IMR-90 (cell line): Measurements from ENCODE around the gene TINAGL1. TPM values are rescaled to one million over a fixed set of nuclear protein-coding genes. Genes with fewer than 3 reads are reported as not detected.

ENCODE experiments used
- ATAC-seq: fragments of 200-7000 bp; cut with Tn5 transposase; 2 replicates; pipeline ENCODE4 v1.9.1; 2020; ENCODE audit warnings: low read depth, mild to moderate bottlenecking, moderate library complexity
- BruUV-seq: library from RNA; stranded (reverse); fragments of 400-500 nt; replicated peaks from 2 replicates; lab custom pipeline; 2021; lab: Mats Ljungman, UMichigan
- CTCF ChIA-PET: fragments of 300-600 bp; formaldehyde crosslinking; extraction: SDS; loops from one replicate; lab custom pipeline; 2021; ENCODE audit warnings: antibody characterized with exemption; lab: Yijun Ruan, JAX
- POLR2A ChIA-PET: fragments of 300-600 bp; sonication (Branson Sonifier 250); formaldehyde crosslinking; loops from one replicate; lab custom pipeline; 2022; ENCODE audit warnings: antibody characterized with exemption; ENCODE audit not compliant: unreplicated experiment; lab: Charles Lee
- DNase-seq: peaks from one replicate; pipeline ENCODE4 v3.0.0; 2013
- H2AFZ ChIP-seq: replicated peaks from 2 replicates; pipeline ENCODE3; 2013; ENCODE audit warnings: low read length, mild to moderate bottlenecking; ENCODE audit not compliant: poor library complexity
- H2AK5ac ChIP-seq: 2 replicates; pipeline ENCODE4 v1.6.1; 2013; ENCODE audit warnings: low read depth, low read length, inconsistent platforms
- H2AK9ac ChIP-seq: replicated peaks from 2 replicates; pipeline ENCODE3; 2013; ENCODE audit warnings: mild to moderate bottlenecking, low read depth, low read length, moderate library complexity; ENCODE audit not compliant: poor library complexity
- H2BK120ac ChIP-seq: 2 replicates; pipeline ENCODE4 v1.6.1; 2013; ENCODE audit warnings: low read depth, low read length, inconsistent platforms
- H2BK15ac ChIP-seq: 3 replicates; pipeline ENCODE4 v1.6.1; 2013; ENCODE audit warnings: low read depth, low read length, inconsistent platforms
- H2BK20ac ChIP-seq: 2 replicates; pipeline ENCODE4 v1.6.1; 2013; ENCODE audit warnings: low read depth, mild to moderate bottlenecking, inconsistent platforms, low read length, moderate library complexity
- H2BK5ac ChIP-seq: 2 replicates; pipeline ENCODE4 v1.6.1; 2013; ENCODE audit warnings: mild to moderate bottlenecking, low read depth, low read length, inconsistent platforms; ENCODE audit not compliant: poor library complexity, severe bottlenecking
- H3K14ac ChIP-seq: replicated peaks from 2 replicates; pipeline ENCODE4 v1.6.1; 2013; ENCODE audit warnings: low read depth, low read length, inconsistent platforms
- H3K18ac ChIP-seq: 2 replicates; pipeline ENCODE4 v1.6.1; 2013; ENCODE audit warnings: low read depth, low read length, control low read depth
- H3K23ac ChIP-seq: 2 replicates; pipeline ENCODE4 v1.6.1; 2013; ENCODE audit warnings: low read depth, low read length, inconsistent platforms
- H3K27ac ChIP-seq: 2 replicates; pipeline ENCODE4 v1.5.1; 2013; ENCODE audit warnings: mild to moderate bottlenecking, control low read depth, low read length; ENCODE audit not compliant: insufficient read depth
- H3K27me3 ChIP-seq: 2 replicates; pipeline ENCODE4 v1.6.1; 2013; ENCODE audit warnings: low read length; ENCODE audit not compliant: control insufficient read depth, insufficient read depth
- H3K36me3 ChIP-seq: 2 replicates; pipeline ENCODE4 v1.6.1; 2013; ENCODE audit warnings: low read length, mixed read lengths; ENCODE audit not compliant: control insufficient read depth, insufficient read depth
- H3K4ac ChIP-seq: 2 replicates; pipeline ENCODE4 v1.6.1; 2013; ENCODE audit warnings: low read depth, low read length, inconsistent platforms
- H3K4me1 ChIP-seq: 2 replicates; pipeline ENCODE4 v1.6.1; 2013; ENCODE audit warnings: low read length, mixed read lengths; ENCODE audit not compliant: control insufficient read depth, insufficient read depth
- H3K4me2 ChIP-seq: 2 replicates; pipeline ENCODE4 v1.6.1; 2013; ENCODE audit warnings: low read depth, mild to moderate bottlenecking, control low read depth, low read length, moderate library complexity
- H3K4me3 ChIP-seq: 2 replicates; pipeline ENCODE4 v1.5.1; 2013; ENCODE audit warnings: low read depth, mild to moderate bottlenecking, control low read depth, low read length, moderate library complexity; ENCODE audit not compliant: insufficient read depth
- H3K56ac ChIP-seq: 2 replicates; pipeline ENCODE4 v1.6.1; 2013; ENCODE audit warnings: low read length, inconsistent platforms; ENCODE audit not compliant: insufficient read depth; ENCODE audit errors: extremely low read depth
- H3K79me1 ChIP-seq, 2 experiments: 2 replicates each; pipeline ENCODE4 v1.6.1; 2013; ENCODE audit warnings: low read length in 2 of 2, inconsistent platforms in 1 of 2, low read depth in 1 of 2
- H3K9ac ChIP-seq: 2 replicates; pipeline ENCODE4 v1.6.1; 2013; ENCODE audit warnings: low read depth, low read length, control low read depth
- H3K9me1 ChIP-seq: 2 replicates; pipeline ENCODE4 v1.6.1; 2013; ENCODE audit warnings: low read length, inconsistent platforms; ENCODE audit not compliant: insufficient read depth
- H3K9me3 ChIP-seq: 2 replicates; pipeline ENCODE4 v1.6.1; 2013; ENCODE audit warnings: low read length; ENCODE audit not compliant: control insufficient read depth, insufficient read depth
- H4K20me1 ChIP-seq: 2 replicates; pipeline ENCODE4 v1.6.1; 2013; ENCODE audit warnings: low read length, inconsistent platforms; ENCODE audit not compliant: insufficient read depth
- H4K5ac ChIP-seq: 2 replicates; pipeline ENCODE4 v1.6.1; 2013; ENCODE audit warnings: mild to moderate bottlenecking, low read depth, low read length, control low read depth
- H4K8ac ChIP-seq, 2 experiments: 2 replicates each; pipeline ENCODE4 v1.6.1; 2013; ENCODE audit warnings: low read depth in 2 of 2, low read length in 2 of 2, control low read depth in 1 of 2, inconsistent platforms in 1 of 2
- H4K91ac ChIP-seq: 2 replicates; pipeline ENCODE4 v1.6.1; 2013; ENCODE audit warnings: low read depth, low read length, inconsistent platforms; ENCODE audit not compliant: insufficient read depth
- BHLHE40 ChIP-seq: fragments of 150-350 bp; IDR thresholded peaks from 2 replicates; pipeline ENCODE4 v1.6.1; 2016; ENCODE audit warnings: mild to moderate bottlenecking, low read depth, low read length
- CEBPB ChIP-seq: IDR thresholded peaks from 2 replicates; pipeline ENCODE4 v1.6.1; 2012; ENCODE audit warnings: low read depth, low read length, improper control_type of control experiment
- CHD1 ChIP-seq: IDR thresholded peaks from 2 replicates; pipeline ENCODE4 v1.6.1; 2012; ENCODE audit warnings: low read depth, low read length, improper control_type of control experiment
- FOS ChIP-seq: fragments of 150-350 bp; IDR thresholded peaks from 2 replicates; pipeline ENCODE4 v1.6.1; 2016; ENCODE audit warnings: low read depth, low read length
- MXI1 ChIP-seq: IDR thresholded peaks from 2 replicates; pipeline ENCODE4 v1.6.1; 2012; ENCODE audit warnings: low read depth, mild to moderate bottlenecking, low read length, moderate library complexity, borderline replicate concordance
- POLR2A ChIP-seq: IDR thresholded peaks from 2 replicates; pipeline ENCODE4 v1.6.1; 2012; ENCODE audit warnings: mild to moderate bottlenecking, low read depth, low read length
- RAD21 ChIP-seq: IDR thresholded peaks from 2 replicates; pipeline ENCODE4 v1.6.1; 2012; ENCODE audit warnings: low read length, improper control_type of control experiment
- RCOR1 ChIP-seq: IDR thresholded peaks from 2 replicates; pipeline ENCODE4 v1.6.1; 2012; ENCODE audit warnings: mild to moderate bottlenecking, low read length, improper control_type of control experiment; ENCODE audit not compliant: insufficient replicate concordance
- RFX5 ChIP-seq: IDR thresholded peaks from 2 replicates; pipeline ENCODE4 v1.8.0; 2012; ENCODE audit warnings: low read depth, mild to moderate bottlenecking, low read length, moderate library complexity
- SMC3 ChIP-seq: fragments of 150-350 bp; IDR thresholded peaks from 2 replicates; pipeline ENCODE4 v1.6.1; 2016; ENCODE audit warnings: low read depth, mild to moderate bottlenecking, antibody characterized with exemption, low read length, moderate library complexity
- WGBS, 2 experiments: methylation state at CpG; one replicate each; pipeline versions ENCODE4 v1.1.5 to v1.1.7; 2013; ENCODE audit warnings: missing lambda C conversion rate in 2 of 2; ENCODE audit not compliant: insufficient read length in 1 of 2; ENCODE audit errors: extremely low coverage in 2 of 2; 5-methylcytosine and 5-hydroxymethylcytosine counted together
- dilution Hi-C: fragments of 300-500 bp; cut with HindIII; formaldehyde crosslinking; loops from one replicate; pipeline ENCODE4 v1.14.3; 2018; ENCODE audit warnings: low sequenced_read_pairs; ENCODE audit not compliant: unreplicated experiment
- in situ Hi-C: fragments of 300-500 bp; cut with MboI; formaldehyde crosslinking; loops from 3 replicates; pipeline ENCODE4 v1.14.3; 2019; ENCODE audit warnings: low sequenced_read_pairs, inconsistent platforms, mixed read lengths
- intact Hi-C: fragments of 100-400 bp; cut with micrococcal nuclease; formaldehyde crosslinking; loops from 2 replicates; pipeline ENCODE4 v1.10.0; 2022
- polyA plus RNA-seq, 3 experiments: library from polyadenylated mRNA; depleted of rRNA; stranded (reverse); fragments of >200 nt; gene quantifications; 2 replicates each; pipeline ENCODE4 v1.2.3, GENCODE V29; 2012; ENCODE audit warnings: low replicate concordance in 1 of 3
- total RNA-seq: library from RNA; depleted of rRNA; stranded (reverse); fragments of >200 nt; gene quantifications from 2 replicates; pipeline ENCODE4 v1.2.3, GENCODE V29; 2012
- TF ChIP-seq, protein P1 (sequence below): fragments of 150-350 bp; IDR thresholded peaks from 2 replicates; pipeline ENCODE4 v1.6.1; 2017; ENCODE audit warnings: mild to moderate bottlenecking, antibody characterized with exemption, low read length, low read depth
- TF ChIP-seq, protein P2 (sequence below): conservative IDR thresholded peaks from 2 replicates; pipeline ENCODE4 v1.5.1; 2012; ENCODE audit warnings: mild to moderate bottlenecking, low read depth, low read length, improper control_type of control experiment
- TF ChIP-seq, protein P3 (sequence below): fragments of 150-350 bp; IDR thresholded peaks from 2 replicates; pipeline ENCODE4 v1.6.1; 2016; ENCODE audit warnings: low read depth, mild to moderate bottlenecking, low read length, moderate library complexity, borderline replicate concordance

The TINAGL1 gene
- total and polyA plus RNA-seq, 2 of the 4 experiments (the other 2 are of a cell fraction) = 0.54 to 1.5 TPM

DNA sequence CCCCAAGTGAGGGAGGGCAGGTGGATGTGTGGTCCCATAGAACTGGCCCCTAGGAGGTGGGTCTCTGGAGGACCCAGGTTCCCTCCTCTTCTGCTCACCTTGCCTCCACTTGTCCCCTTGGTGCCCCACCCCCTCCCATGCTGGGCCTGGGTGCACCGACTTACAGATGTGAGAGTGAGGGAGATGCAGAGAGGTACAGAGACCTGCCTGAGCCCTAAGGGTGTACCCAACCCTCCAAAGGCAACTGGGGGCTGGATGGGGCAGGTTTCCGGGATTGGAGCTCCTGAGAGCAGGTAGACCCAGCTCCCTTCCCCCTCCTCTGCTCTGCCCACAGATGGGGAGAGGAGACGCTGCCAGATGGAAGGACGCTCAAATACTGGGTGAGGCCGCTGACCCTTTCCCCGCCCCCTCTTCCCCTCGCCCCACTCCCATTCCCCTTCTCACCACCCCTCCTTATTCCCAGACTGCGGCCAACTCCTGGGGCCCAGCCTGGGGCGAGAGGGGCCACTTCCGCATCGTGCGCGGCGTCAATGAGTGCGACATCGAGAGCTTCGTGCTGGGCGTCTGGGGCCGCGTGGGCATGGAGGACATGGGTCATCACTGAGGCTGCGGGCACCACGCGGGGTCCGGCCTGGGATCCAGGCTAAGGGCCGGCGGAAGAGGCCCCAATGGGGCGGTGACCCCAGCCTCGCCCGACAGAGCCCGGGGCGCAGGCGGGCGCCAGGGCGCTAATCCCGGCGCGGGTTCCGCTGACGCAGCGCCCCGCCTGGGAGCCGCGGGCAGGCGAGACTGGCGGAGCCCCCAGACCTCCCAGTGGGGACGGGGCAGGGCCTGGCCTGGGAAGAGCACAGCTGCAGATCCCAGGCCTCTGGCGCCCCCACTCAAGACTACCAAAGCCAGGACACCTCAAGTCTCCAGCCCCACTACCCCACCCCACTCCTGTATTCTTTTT, 10.3 kb downstream of the TINAGL1 start:
- DNase-seq (no peak), ATAC-seq (no peak)
- H3K9me3 ChIP-seq = no peaks in the 10 kb centered on the region
- peaks cover 6% of the 10 kb centered on the region; the same call in 1 of the 2 replicates for H3K9me1 ChIP-seq
- in situ Hi-C loops (no loop called here), intact Hi-C loops (no loop called here), dilution Hi-C loops (no loop called here)
- H3K27me3 ChIP-seq = peaks cover 10% of the 10 kb centered on the region
- no peak overlapping the region for H3K56ac ChIP-seq
- no peak overlapping the region for H3K4me3 ChIP-seq
- H3K4ac ChIP-seq = no peak overlapping the region
- no peak overlapping the region for H3K18ac ChIP-seq
- CTCF ChIA-PET = interaction anchor here (1.2 kb wide), 1 partner anchor 92 kb away, joined by 3 read pairs; no protein-coding TSS in a partner anchor
- no peak overlapping the region for H2BK120ac ChIP-seq
- no peak overlapping the region for H2AK9ac ChIP-seq
- no peak overlapping the region for H2BK20ac ChIP-seq
- H4K8ac ChIP-seq = no peak overlapping the region
- no peak overlapping the region for H2AK5ac ChIP-seq
- no peaks in the 10 kb centered on the region for H3K79me1 ChIP-seq
- H3K9ac ChIP-seq = no peak overlapping the region
- no peak overlapping the region for H4K5ac ChIP-seq
- no TSS peak for BruUV-seq
- H4K91ac ChIP-seq = no peak overlapping the region
- H2BK5ac ChIP-seq = no peak overlapping the region
- H3K14ac ChIP-seq = no peak overlapping the region
- H2BK15ac ChIP-seq = no peak overlapping the region
- no peak overlapping the region for H3K23ac ChIP-seq
- H4K20me1 ChIP-seq = no peaks in the 10 kb centered on the region; the same call in 1 of the 2 replicates
- H3K4me1 ChIP-seq = peaks cover 7% of the 10 kb centered on the region; the same call in 1 of the 2 replicates
- TF ChIP-seq, protein P1, sequence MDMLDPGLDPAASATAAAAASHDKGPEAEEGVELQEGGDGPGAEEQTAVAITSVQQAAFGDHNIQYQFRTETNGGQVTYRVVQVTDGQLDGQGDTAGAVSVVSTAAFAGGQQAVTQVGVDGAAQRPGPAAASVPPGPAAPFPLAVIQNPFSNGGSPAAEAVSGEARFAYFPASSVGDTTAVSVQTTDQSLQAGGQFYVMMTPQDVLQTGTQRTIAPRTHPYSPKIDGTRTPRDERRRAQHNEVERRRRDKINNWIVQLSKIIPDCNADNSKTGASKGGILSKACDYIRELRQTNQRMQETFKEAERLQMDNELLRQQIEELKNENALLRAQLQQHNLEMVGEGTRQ = no peak
- TF ChIP-seq RFX5 (no peak), BHLHE40 (no peak), CHD1 (no peak), RAD21 (no peak), SMC3 (no peak), MXI1 (no peak), POLR2A (no peak), FOS (no peak), RCOR1 (no peak), CEBPB (no peak)
- TF ChIP-seq, protein P2, sequence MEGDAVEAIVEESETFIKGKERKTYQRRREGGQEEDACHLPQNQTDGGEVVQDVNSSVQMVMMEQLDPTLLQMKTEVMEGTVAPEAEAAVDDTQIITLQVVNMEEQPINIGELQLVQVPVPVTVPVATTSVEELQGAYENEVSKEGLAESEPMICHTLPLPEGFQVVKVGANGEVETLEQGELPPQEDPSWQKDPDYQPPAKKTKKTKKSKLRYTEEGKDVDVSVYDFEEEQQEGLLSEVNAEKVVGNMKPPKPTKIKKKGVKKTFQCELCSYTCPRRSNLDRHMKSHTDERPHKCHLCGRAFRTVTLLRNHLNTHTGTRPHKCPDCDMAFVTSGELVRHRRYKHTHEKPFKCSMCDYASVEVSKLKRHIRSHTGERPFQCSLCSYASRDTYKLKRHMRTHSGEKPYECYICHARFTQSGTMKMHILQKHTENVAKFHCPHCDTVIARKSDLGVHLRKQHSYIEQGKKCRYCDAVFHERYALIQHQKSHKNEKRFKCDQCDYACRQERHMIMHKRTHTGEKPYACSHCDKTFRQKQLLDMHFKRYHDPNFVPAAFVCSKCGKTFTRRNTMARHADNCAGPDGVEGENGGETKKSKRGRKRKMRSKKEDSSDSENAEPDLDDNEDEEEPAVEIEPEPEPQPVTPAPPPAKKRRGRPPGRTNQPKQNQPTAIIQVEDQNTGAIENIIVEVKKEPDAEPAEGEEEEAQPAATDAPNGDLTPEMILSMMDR = no peak
- TF ChIP-seq, protein P3, sequence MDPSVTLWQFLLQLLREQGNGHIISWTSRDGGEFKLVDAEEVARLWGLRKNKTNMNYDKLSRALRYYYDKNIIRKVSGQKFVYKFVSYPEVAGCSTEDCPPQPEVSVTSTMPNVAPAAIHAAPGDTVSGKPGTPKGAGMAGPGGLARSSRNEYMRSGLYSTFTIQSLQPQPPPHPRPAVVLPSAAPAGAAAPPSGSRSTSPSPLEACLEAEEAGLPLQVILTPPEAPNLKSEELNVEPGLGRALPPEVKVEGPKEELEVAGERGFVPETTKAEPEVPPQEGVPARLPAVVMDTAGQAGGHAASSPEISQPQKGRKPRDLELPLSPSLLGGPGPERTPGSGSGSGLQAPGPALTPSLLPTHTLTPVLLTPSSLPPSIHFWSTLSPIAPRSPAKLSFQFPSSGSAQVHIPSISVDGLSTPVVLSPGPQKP = no peak
- no peak overlapping the region for H3K27ac ChIP-seq
- no peaks in the 10 kb centered on the region for H3K36me3 ChIP-seq
- POLR2A ChIA-PET = no interaction called here
- 60% methylated on average over 4 of the region's 47 CpGs; no CpG with 5 or more reads in 1 of the 2 experiments for WGBS, 2 experiments
- no peak overlapping the region for H2AFZ ChIP-seq
- H3K4me2 ChIP-seq = no peak overlapping the region
